ENCODE results near the gene PRKAG3.

PRKAG3 gene

GRCh38 chr2:218828477-218828778, 3.2 kb downstream of the PRKAG3 start:
- H3K9me3 ChIP-seq (ENCODE audit: control insufficient read depth in 5 of 5, low read length in 5 of 5) = no peaks in the 10 kb centered on the region
- no peak overlapping the region for H3K27ac ChIP-seq (ENCODE audit: low read depth, low read length)
- peaks cover 0 to 26% (median 9%) of the 10 kb centered on the region in 5 donors for H3K27me3 ChIP-seq (ENCODE audit: control insufficient read depth in 5 of 5, insufficient read depth in 4 of 5, low read length in 5 of 5)
- H3K4me1 ChIP-seq (ENCODE audit: control insufficient read depth in 5 of 5, insufficient read depth in 5 of 5, low read length in 5 of 5) = peaks cover 2 to 25% (median 10%) of the 10 kb centered on the region in 5 donors
- no peak overlapping the region for H3K4me3 ChIP-seq (ENCODE audit: low read depth in 1 of 5, low read length in 5 of 5)
- H3K36me3 ChIP-seq (ENCODE audit: control insufficient read depth in 5 of 5, insufficient read depth in 5 of 5, low read length in 5 of 5) = no peaks in the 10 kb centered on the region
- H3K9ac ChIP-seq (ENCODE audit: low read length in 5 of 5) = no peak overlapping the region

DNA sequence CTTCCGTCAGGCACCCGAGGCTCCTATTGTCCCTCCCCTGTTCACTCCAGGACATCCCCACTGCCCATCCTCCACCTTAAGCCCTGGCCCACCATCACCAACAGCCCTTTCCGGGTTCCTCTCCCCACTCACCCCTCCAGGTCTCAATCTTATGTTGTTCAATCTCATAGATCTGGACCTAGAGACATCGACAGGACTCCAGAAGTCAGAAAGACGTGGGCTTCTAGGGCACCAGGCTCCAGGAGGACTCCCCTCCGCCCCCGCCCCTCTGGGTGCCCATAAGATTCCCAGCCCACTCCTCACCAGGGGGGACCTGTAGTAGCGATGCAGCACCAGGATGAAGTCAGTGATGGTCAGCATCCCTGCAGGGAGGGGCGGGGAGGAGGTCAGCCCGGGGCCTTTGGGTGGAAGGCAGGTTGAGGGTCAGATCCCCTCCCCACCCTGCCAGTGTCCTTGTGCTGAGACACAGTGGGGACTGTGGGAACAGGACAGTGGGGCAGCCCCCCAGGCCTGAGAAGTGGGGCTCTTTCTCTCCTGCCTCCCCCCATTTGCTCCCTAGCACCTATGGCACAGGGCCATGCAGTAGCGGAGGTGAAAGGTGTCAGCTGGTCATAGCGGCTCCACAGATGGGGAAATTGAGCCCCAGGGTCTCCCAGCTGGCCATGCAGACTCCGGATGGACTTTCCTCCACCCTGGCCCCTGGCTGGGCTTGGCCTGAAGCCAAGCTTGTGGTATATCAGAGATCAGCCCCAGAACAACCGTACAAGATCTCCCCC, 3.7 kb downstream of the PRKAG3 start:
- Histone ChIP-seq H3K4me3 (ENCODE audit: low read depth in 1 of 5, low read length in 5 of 5) (no peak overlapping the region), H3K9ac (ENCODE audit: low read length in 5 of 5) (no peak overlapping the region), H3K4me1 (ENCODE audit: control insufficient read depth in 5 of 5, insufficient read depth in 5 of 5, low read length in 5 of 5) (peaks cover 2 to 25% (median 10%) of the 10 kb centered on the region in 5 donors), H3K9me3 (ENCODE audit: control insufficient read depth in 5 of 5, low read length in 5 of 5) (no peaks in the 10 kb centered on the region), H3K27me3 (ENCODE audit: control insufficient read depth in 5 of 5, insufficient read depth in 4 of 5, low read length in 5 of 5) (peaks cover 0 to 24% (median 9%) of the 10 kb centered on the region in 5 donors), H3K36me3 (ENCODE audit: control insufficient read depth in 5 of 5, insufficient read depth in 5 of 5, low read length in 5 of 5) (no peaks in the 10 kb centered on the region), H3K27ac (ENCODE audit: low read depth, low read length) (no peak overlapping the region)

- H3K27ac ChIP-seq (ENCODE audit: low read depth, low read length) = no peak overlapping the region
- H3K36me3 ChIP-seq (ENCODE audit: control insufficient read depth in 5 of 5, insufficient read depth in 5 of 5, low read length in 5 of 5) = no peaks in the 10 kb centered on the region
- H3K4me3 ChIP-seq (ENCODE audit: low read depth in 1 of 5, low read length in 5 of 5) = no peak overlapping the region
- no peaks in the 10 kb centered on the region for H3K9me3 ChIP-seq (ENCODE audit: control insufficient read depth in 5 of 5, low read length in 5 of 5)
- no peak overlapping the region for H3K9ac ChIP-seq (ENCODE audit: low read length in 5 of 5)
- peaks cover 2 to 18% (median 9%) of the 10 kb centered on the region in 5 donors for H3K4me1 ChIP-seq (ENCODE audit: control insufficient read depth in 5 of 5, insufficient read depth in 5 of 5, low read length in 5 of 5)
- H3K27me3 ChIP-seq (ENCODE audit: control insufficient read depth in 5 of 5, insufficient read depth in 4 of 5, low read length in 5 of 5) = peaks cover 0 to 14% (median 6%) of the 10 kb centered on the region in 5 donors
These were observed 4.8 kb downstream of the PRKAG3 start for GRCh38 chr2:218826791-218827190.

- H3K4me3 ChIP-seq (ENCODE audit: low read depth in 1 of 5, low read length in 5 of 5) = no peak overlapping the region
- no peaks in the 10 kb centered on the region for H3K9me3 ChIP-seq (ENCODE audit: control insufficient read depth in 5 of 5, low read length in 5 of 5)
- H3K4me1 ChIP-seq (ENCODE audit: control insufficient read depth in 5 of 5, insufficient read depth in 5 of 5, low read length in 5 of 5) = peaks cover 0 to 5% (median 0%) of the 10 kb centered on the region in 5 donors
- peaks cover 0 to 6% (median 0%) of the 10 kb centered on the region in 5 donors for H3K27me3 ChIP-seq (ENCODE audit: control insufficient read depth in 5 of 5, insufficient read depth in 4 of 5, low read length in 5 of 5)
- H3K27ac ChIP-seq (ENCODE audit: low read depth, low read length) = no peak overlapping the region
- H3K36me3 ChIP-seq (ENCODE audit: control insufficient read depth in 5 of 5, insufficient read depth in 5 of 5, low read length in 5 of 5) = peaks cover 0 to 5% (median 0%) of the 10 kb centered on the region in 5 donors
- H3K9ac ChIP-seq (ENCODE audit: low read length in 5 of 5) = no peak overlapping the region
These were observed 7.6 kb downstream of the PRKAG3 start for GRCh38 chr2:218824004-218824403.

DNA sequence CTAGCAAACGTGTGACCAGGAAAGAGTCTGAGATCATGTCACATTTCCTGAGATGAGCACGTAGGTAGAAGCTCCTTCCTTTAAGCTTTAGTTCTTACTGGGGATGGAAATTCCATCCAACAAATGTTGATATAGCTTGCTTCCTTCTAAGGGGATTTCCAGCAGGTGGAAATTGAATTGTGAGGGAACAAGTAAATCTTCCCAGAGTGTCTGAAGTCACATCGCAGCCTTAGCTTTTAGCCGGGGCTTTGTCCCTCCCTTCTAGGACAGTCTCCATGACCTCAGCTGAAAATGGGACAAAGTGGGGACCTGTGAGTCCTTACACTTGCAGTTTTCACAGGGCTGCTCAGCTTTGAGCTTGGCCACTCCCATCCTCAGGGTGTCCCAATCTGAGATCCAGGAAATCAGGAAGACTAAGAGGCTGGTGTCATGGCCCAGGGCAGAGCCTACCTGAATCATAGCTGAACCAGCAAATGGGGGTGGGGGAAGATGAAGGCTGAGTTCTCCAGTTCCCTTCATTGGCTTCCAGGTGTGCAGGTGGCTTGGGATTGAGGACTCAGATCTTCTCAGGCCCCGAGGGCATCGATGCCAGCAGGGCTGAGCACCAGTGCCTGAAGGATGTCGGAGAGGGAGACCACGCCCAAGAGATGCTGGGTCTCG, 8.3 kb downstream of the PRKAG3 start:
- Histone ChIP-seq H3K4me3 (ENCODE audit: low read depth in 1 of 5, low read length in 5 of 5) (no peak overlapping the region), H3K27me3 (ENCODE audit: control insufficient read depth in 5 of 5, insufficient read depth in 4 of 5, low read length in 5 of 5) (peaks cover 0 to 3% (median 0%) of the 10 kb centered on the region in 5 donors), H3K27ac (ENCODE audit: low read depth, low read length) (no peak overlapping the region), H3K9ac (ENCODE audit: low read length in 5 of 5) (no peak overlapping the region), H3K4me1 (ENCODE audit: control insufficient read depth in 5 of 5, insufficient read depth in 5 of 5, low read length in 5 of 5) (peaks cover 0 to 3% (median 0%) of the 10 kb centered on the region in 5 donors), H3K36me3 (ENCODE audit: control insufficient read depth in 5 of 5, insufficient read depth in 5 of 5, low read length in 5 of 5) (peaks cover 0 to 10% (median 5%) of the 10 kb centered on the region in 5 donors), H3K9me3 (ENCODE audit: control insufficient read depth in 5 of 5, low read length in 5 of 5) (no peaks in the 10 kb centered on the region)

GRCh38 chr2:218822622-218823021, 9.0 kb downstream of the PRKAG3 start:
- peaks cover 0 to 14% (median 11%) of the 10 kb centered on the region in 5 donors for H3K36me3 ChIP-seq (ENCODE audit: control insufficient read depth in 5 of 5, insufficient read depth in 5 of 5, low read length in 5 of 5)
- no peak overlapping the region for H3K4me3 ChIP-seq (ENCODE audit: low read depth in 1 of 5, low read length in 5 of 5)
- H3K9me3 ChIP-seq (ENCODE audit: control insufficient read depth in 5 of 5, low read length in 5 of 5) = no peaks in the 10 kb centered on the region
- no peak overlapping the region for H3K27ac ChIP-seq (ENCODE audit: low read depth, low read length)
- H3K9ac ChIP-seq (ENCODE audit: low read length in 5 of 5) = no peak overlapping the region
- no peaks in the 10 kb centered on the region for H3K4me1 ChIP-seq (ENCODE audit: control insufficient read depth in 5 of 5, insufficient read depth in 5 of 5, low read length in 5 of 5)
- no peaks in the 10 kb centered on the region for H3K27me3 ChIP-seq (ENCODE audit: control insufficient read depth in 5 of 5, insufficient read depth in 4 of 5, low read length in 5 of 5)

DNA sequence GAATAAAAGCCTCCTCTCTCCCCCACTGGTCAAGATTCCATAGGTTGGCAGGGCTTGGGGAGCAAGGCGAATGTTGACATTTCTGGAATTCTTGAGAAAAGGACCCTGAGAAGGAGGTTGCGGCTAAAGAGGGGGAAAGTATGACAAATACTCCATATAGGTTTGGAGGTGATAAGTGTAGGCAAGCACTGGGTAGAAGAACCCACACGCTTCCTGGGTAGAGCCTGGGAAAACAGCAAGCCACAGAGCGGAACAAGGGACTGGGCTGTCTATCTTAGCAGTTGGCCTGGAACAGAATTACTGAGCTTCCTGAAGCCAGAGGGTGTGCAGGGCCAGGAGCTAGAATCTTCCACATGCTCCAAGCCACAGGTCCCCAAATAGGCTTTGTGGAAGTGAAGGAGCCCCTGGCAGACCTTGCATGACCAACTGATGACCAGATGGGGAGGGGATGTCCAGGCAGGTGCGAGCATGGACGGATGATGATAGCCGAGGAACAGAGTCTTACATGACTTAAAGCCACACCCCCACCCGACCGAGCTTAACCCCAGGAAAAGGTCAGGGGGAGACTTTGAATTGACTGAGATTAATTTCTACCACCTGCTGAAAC, 9.9 kb downstream of the PRKAG3 start:
- Histone ChIP-seq H3K9me3 (ENCODE audit: control insufficient read depth in 5 of 5, low read length in 5 of 5) (no peaks in the 10 kb centered on the region), H3K27ac (ENCODE audit: low read depth, low read length) (no peak overlapping the region), H3K9ac (ENCODE audit: low read length in 5 of 5) (no peak overlapping the region), H3K27me3 (ENCODE audit: control insufficient read depth in 5 of 5, insufficient read depth in 4 of 5, low read length in 5 of 5) (no peaks in the 10 kb centered on the region), H3K4me1 (ENCODE audit: control insufficient read depth in 5 of 5, insufficient read depth in 5 of 5, low read length in 5 of 5) (no peaks in the 10 kb centered on the region), H3K36me3 (ENCODE audit: control insufficient read depth in 5 of 5, insufficient read depth in 5 of 5, low read length in 5 of 5) (peaks cover 0 to 18% (median 13%) of the 10 kb centered on the region in 5 donors), H3K4me3 (ENCODE audit: low read depth in 1 of 5, low read length in 5 of 5) (no peak overlapping the region)

GRCh38 chr2:218820746-218821369, 10.7 kb downstream of the PRKAG3 start:
- Histone ChIP-seq H3K27ac (ENCODE audit: low read depth, low read length) (no peak overlapping the region), H3K9me3 (ENCODE audit: control insufficient read depth in 5 of 5, low read length in 5 of 5) (no peaks in the 10 kb centered on the region), H3K4me3 (ENCODE audit: low read depth in 1 of 5, low read length in 5 of 5) (no peak overlapping the region), H3K9ac (ENCODE audit: low read length in 5 of 5) (no peak overlapping the region), H3K36me3 (ENCODE audit: control insufficient read depth in 5 of 5, insufficient read depth in 5 of 5, low read length in 5 of 5) (peaks cover 0 to 25% (median 18%) of the 10 kb centered on the region in 5 donors), H3K27me3 (ENCODE audit: control insufficient read depth in 5 of 5, insufficient read depth in 4 of 5, low read length in 5 of 5) (no peaks in the 10 kb centered on the region), H3K4me1 (ENCODE audit: control insufficient read depth in 5 of 5, insufficient read depth in 5 of 5, low read length in 5 of 5) (no peaks in the 10 kb centered on the region)

DNA sequence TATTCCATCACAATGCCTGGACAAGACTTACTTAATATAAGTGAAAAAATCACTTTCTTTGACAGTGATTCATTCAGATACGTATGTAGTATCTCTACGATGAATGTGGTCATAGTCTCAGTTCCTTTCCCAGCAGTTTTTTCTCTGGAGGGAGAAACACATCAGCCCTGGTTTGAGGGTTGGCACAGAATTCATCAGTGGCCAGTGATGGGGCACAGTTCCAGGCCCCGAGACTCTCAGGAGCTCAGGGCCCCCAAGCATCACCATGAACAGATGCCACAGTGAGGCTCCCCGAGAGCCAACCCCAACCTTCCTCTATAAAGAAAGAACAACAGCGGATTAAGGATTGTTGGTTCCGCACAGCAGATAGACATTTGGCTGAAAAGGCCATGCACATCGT, 12.5 kb downstream of the PRKAG3 start:
- Histone ChIP-seq H3K36me3 (ENCODE audit: control insufficient read depth in 5 of 5, insufficient read depth in 5 of 5, low read length in 5 of 5) (peaks cover 0 to 42% (median 35%) of the 10 kb centered on the region in 5 donors), H3K4me3 (ENCODE audit: low read depth in 1 of 5, low read length in 5 of 5) (no peak overlapping the region)

More for the DNA sequence above, 12.5 kb downstream of the PRKAG3 start:
- no peaks in the 10 kb centered on the region for H3K9me3 ChIP-seq (ENCODE audit: control insufficient read depth in 5 of 5, low read length in 5 of 5)
- H3K27ac ChIP-seq (ENCODE audit: low read depth, low read length) = no peak overlapping the region
- H3K4me1 ChIP-seq (ENCODE audit: control insufficient read depth in 5 of 5, insufficient read depth in 5 of 5, low read length in 5 of 5) = no peaks in the 10 kb centered on the region
- no peak overlapping the region for H3K9ac ChIP-seq (ENCODE audit: low read length in 5 of 5)
- no peaks in the 10 kb centered on the region for H3K27me3 ChIP-seq (ENCODE audit: control insufficient read depth in 5 of 5, insufficient read depth in 4 of 5, low read length in 5 of 5)
